Measurements from ENCODE around the gene PGGT1B. TPM values are rescaled to one million over a fixed set of nuclear protein-coding genes. Genes with fewer than 3 reads are reported as not detected.

PGGT1B gene
- total and polyA plus RNA-seq, 2 of the 8 experiments (the other 6 are each of a cell fraction or from before 2014, with no cell fraction given): 1.9 to 43.1 TPM

- no peak overlapping the region for H3K4ac ChIP-seq (replicated peaks; ENCODE audit: insufficient read length, low read depth, low read length)
- peaks cover 2% of the 10 kb centered on the region for H3K79me1 ChIP-seq (ENCODE audit: low read depth, low read length)
- H2AK5ac ChIP-seq (ENCODE audit: low read depth, low read length): no peak overlapping the region
- no peak overlapping the region for H4K91ac ChIP-seq (replicated peaks; ENCODE audit: insufficient read length, low read length)
- POLR2A ChIA-PET (ENCODE audit: partially characterized antibody): interaction anchor here (0.6 kb wide), 1 partner anchor 409 kb away, joined by 3 read pairs; no protein-coding TSS in a partner anchor
- H3K79me2 ChIP-seq (ENCODE audit: control insufficient read depth in 1 of 2, insufficient read depth in 2 of 2, low read length in 2 of 2): peaks cover 0 to 89% of the 10 kb centered on the region in 2 experiments; a peak in 2 of 4 replicates
- CTCF ChIA-PET (ENCODE audit: partially characterized antibody): interaction anchor here (1.4 kb wide), 1 partner anchor 19 kb away, joined by 5 read pairs; no protein-coding TSS in a partner anchor
- peaks cover 7% of the 10 kb centered on the region for H3K23me2 ChIP-seq (ENCODE audit: low read depth, low read length)
- H2BK5ac ChIP-seq (ENCODE audit: low read depth, low read length): no peak overlapping the region
- H2BK12ac ChIP-seq (ENCODE audit: low read depth, low read length): no peak overlapping the region
- H3K27me3 ChIP-seq (replicated peaks in 1 of 4; ENCODE audit: control insufficient read depth in 3 of 4, extremely low read depth in 1 of 4, insufficient read depth in 3 of 4, low read length in 3 of 4): no peaks in the 10 kb centered on the region
- H3K9me3 ChIP-seq (ENCODE audit: insufficient read depth in 2 of 2, low read depth in 1 of 2, low read length in 1 of 2): no peaks in the 10 kb centered on the region
- H3K4me2 ChIP-seq (ENCODE audit: insufficient read depth in 1 of 2, low read depth in 2 of 2, low read length in 2 of 2): no peak overlapping the region
- H3K9ac ChIP-seq (replicated peaks in 1 of 4; ENCODE audit: extremely low read depth in 1 of 4, low read depth in 3 of 4, low read length in 3 of 4): no peak overlapping the region
- no peak for DNase-seq (ENCODE audit: low read depth in 1 of 2, low spot score in 2 of 2)
- no peak overlapping the region for H3K56ac ChIP-seq (replicated peaks; ENCODE audit: insufficient read length, low read depth, low read length)
- no peak overlapping the region for H3K27ac ChIP-seq (ENCODE audit: low read depth, low read length)
- no peak overlapping the region for H3K18ac ChIP-seq (ENCODE audit: extremely low read depth, low read length)
- H4K8ac ChIP-seq (ENCODE audit: extremely low read depth, insufficient read depth, low read length): no peak overlapping the region
- no peak for TF ChIP-seq CTBP2 (IDR thresholded peaks at IDR 0.05; ENCODE audit: borderline replicate concordance, insufficient read depth, insufficient read length, low read length)
- H2AFZ ChIP-seq (ENCODE audit: low read length): no peak overlapping the region
- FAIRE-seq: no peak
- no peak overlapping the region for H2BK20ac ChIP-seq (ENCODE audit: low read length)
- no peaks in the 10 kb centered on the region for H3K36me3 ChIP-seq (ENCODE audit: control insufficient read depth in 2 of 4, insufficient read depth in 4 of 4, low read length in 3 of 4)
- H3K14ac ChIP-seq (ENCODE audit: insufficient read length): no peak overlapping the region
- H4K20me1 ChIP-seq (replicated peaks in 1 of 2; ENCODE audit: control insufficient read depth in 1 of 2, insufficient read depth in 2 of 2, low read length in 2 of 2): peaks cover 2% of the 10 kb centered on the region in 2 experiments
- no peak overlapping the region for H3K4me3 ChIP-seq (ENCODE audit: extremely low read depth in 1 of 4, insufficient read depth in 2 of 4, low read depth in 3 of 4, low read length in 4 of 4)
- H2BK15ac ChIP-seq (ENCODE audit: low read length): no peak overlapping the region
- no peak overlapping the region for H2BK120ac ChIP-seq (replicated peaks; ENCODE audit: low read depth, low read length)
- H3K23ac ChIP-seq (ENCODE audit: insufficient read length): no peak overlapping the region
- H4K5ac ChIP-seq (ENCODE audit: insufficient read length, low read depth, low read length): no peak overlapping the region
- H3K4me1 ChIP-seq (replicated peaks in 1 of 4; ENCODE audit: control insufficient read depth in 3 of 4, insufficient read depth in 4 of 4, low read length in 3 of 4): peaks cover 0 to 3% (median 1%) of the 10 kb centered on the region in 4 experiments; a peak in 2 of 7 replicates
Observed at GRCh38 chr5:115291397-115291796, 28.7 kb upstream of the PGGT1B start.

Data from H1 (cell line).